Central memory CD4-positive, alpha-beta T cell (primary cell): ENCODE results near the gene NME7.
"Not testable (repeated sequence)": the region's sequence is repeated elsewhere in the genome, so short reads cannot be mapped to it uniquely, and the experiment has no call there.

Source experiments
- DNase-seq: peaks from one replicate; pipeline ENCODE4 v3.0.0; 2022

NME7 gene

GRCh38 chr1:169214598-169214997 lies 153.0 kb downstream of the NME7 start:
- DNase-seq: no peak

GRCh38 chr1:169212088-169212487 lies 155.5 kb downstream of the NME7 start:
- DNase-seq: no peak

- no peak for DNase-seq
Measured at GRCh38 chr1:169207797-169208520, 159.6 kb downstream of the NME7 start.

- no peak for DNase-seq
Measured at GRCh38 chr1:169204157-169204556, 163.4 kb downstream of the NME7 start.

- DNase-seq: no peak
Measured at GRCh38 chr1:169202791-169203665, 164.6 kb downstream of the NME7 start.

GRCh38 chr1:169201084-169201619 lies 166.4 kb downstream of the NME7 start:
- DNase-seq: no peak

GRCh38 chr1:169200319-169200718 lies 167.3 kb downstream of the NME7 start:
- no peak for DNase-seq

- no peak for DNase-seq
Measured at GRCh38 chr1:169196581-169196980, 171.0 kb downstream of the NME7 start.

GRCh38 chr1:169196161-169196560 lies 171.4 kb downstream of the NME7 start:
- no peak for DNase-seq

- DNase-seq: no peak
Measured at GRCh38 chr1:169193191-169193850, 174.3 kb downstream of the NME7 start.

GRCh38 chr1:169186106-169186505 lies 181.5 kb downstream of the NME7 start:
- DNase-seq: no peak

- DNase-seq: no peak
Measured at GRCh38 chr1:169184812-169185211, 182.8 kb downstream of the NME7 start.

- no peak for DNase-seq
Measured at GRCh38 chr1:169180174-169180573, 187.4 kb downstream of the NME7 start.

- not testable (repeated sequence) for DNase-seq
Measured at GRCh38 chr1:169179431-169179830, 188.2 kb downstream of the NME7 start.

GRCh38 chr1:169175461-169175860 lies 192.1 kb downstream of the NME7 start:
- no peak for DNase-seq

- DNase-seq: no peak
Measured at GRCh38 chr1:169163059-169163458, 204.5 kb downstream of the NME7 start.

- DNase-seq: no peak
Measured at GRCh38 chr1:169161496-169162194, 206.0 kb downstream of the NME7 start.

GRCh38 chr1:169160845-169161495 lies 206.6 kb downstream of the NME7 start:
- no peak for DNase-seq

GRCh38 chr1:169156580-169156979 lies 211.0 kb downstream of the NME7 start:
- DNase-seq: no peak

- DNase-seq: no peak
Measured at GRCh38 chr1:169155675-169156074, 211.9 kb downstream of the NME7 start.

- no peak for DNase-seq
Measured at GRCh38 chr1:169151338-169151837, 216.2 kb downstream of the NME7 start.
